HG03520 (cell line): ENCODE measurements around the gene NCAM1.

Source experiments
- ATAC-seq: cut with Tn5 transposase; IDR thresholded peaks from one replicate; pipeline ENCODE4 v1.9.1; 2021; ENCODE audit warnings: mild to moderate bottlenecking, moderate library complexity; ENCODE audit not compliant: unreplicated experiment

Gene NCAM1

GRCh38 chr11:113197446-113197845 lies 236.2 kb downstream of the NCAM1 start:
- ATAC-seq, result no peak

- ATAC-seq, result no peak
Measured at GRCh38 chr11:113198972-113199661, 237.9 kb downstream of the NCAM1 start.

- no peak for ATAC-seq
Measured at GRCh38 chr11:113199866-113200265, 238.6 kb downstream of the NCAM1 start.

- no peak for ATAC-seq
Measured at GRCh38 chr11:113201054-113201818, 240.0 kb downstream of the NCAM1 start.

- ATAC-seq, result no peak
Measured at GRCh38 chr11:113202431-113202830, 241.2 kb downstream of the NCAM1 start.

- no peak for ATAC-seq
Measured at GRCh38 chr11:113203141-113203753, 242.0 kb downstream of the NCAM1 start.

GRCh38 chr11:113204280-113204679 lies 243.1 kb downstream of the NCAM1 start:
- no peak for ATAC-seq

GRCh38 chr11:113213549-113213948 lies 252.3 kb downstream of the NCAM1 start:
- no peak for ATAC-seq

- ATAC-seq, result no peak
Measured at GRCh38 chr11:113222241-113222640, 261.0 kb downstream of the NCAM1 start.

- no peak for ATAC-seq
Measured at GRCh38 chr11:113234888-113235287, 273.7 kb downstream of the NCAM1 start.

GRCh38 chr11:113237261-113237660 lies 276.0 kb downstream of the NCAM1 start:
- ATAC-seq, result no peak

- ATAC-seq, result no peak
Measured at GRCh38 chr11:113238721-113239120, 277.5 kb downstream of the NCAM1 start.

GRCh38 chr11:113240389-113240788 lies 279.2 kb downstream of the NCAM1 start:
- ATAC-seq, result no peak

- ATAC-seq, result no peak
Measured at GRCh38 chr11:113240790-113241635, 279.8 kb downstream of the NCAM1 start.

GRCh38 chr11:113241636-113242054 lies 280.4 kb downstream of the NCAM1 start:
- no peak for ATAC-seq

- no peak for ATAC-seq
Measured at GRCh38 chr11:113242060-113242459, 280.8 kb downstream of the NCAM1 start.

GRCh38 chr11:113242767-113243397 lies 281.7 kb downstream of the NCAM1 start:
- ATAC-seq, result no peak

GRCh38 chr11:113243696-113244095 lies 282.5 kb downstream of the NCAM1 start:
- no peak for ATAC-seq

- no peak for ATAC-seq
Measured at GRCh38 chr11:113245216-113245615, 284.0 kb downstream of the NCAM1 start.

- no peak for ATAC-seq
Measured at GRCh38 chr11:113247221-113247620, 286.0 kb downstream of the NCAM1 start.

GRCh38 chr11:113247966-113248365 lies 286.7 kb downstream of the NCAM1 start:
- ATAC-seq, result no peak
